CD14-positive monocyte (primary cell): ENCODE measurements around the gene PRTFDC1. TPM values are rescaled to one million over a fixed set of nuclear protein-coding genes. Genes with fewer than 3 reads are reported as not detected.

Experiments used
- DNase-seq, 3 donors: peaks; one replicate each; pipeline ENCODE4 v3.0.0-alpha.2; 2011 to 2022
- H2AFZ ChIP-seq: 2 replicates; pipeline ENCODE4 v1.6.0; 2012; ENCODE audit warnings: mild to moderate bottlenecking, low read depth, low read length, inconsistent platforms; ENCODE audit not compliant: insufficient read depth, poor library complexity, severe bottlenecking
- H3K27ac ChIP-seq, 2 donors: 1 replicate in 1 of 2; 2 replicates in 1 of 2; pipeline ENCODE4 v1.5.1; 2012 to 2013; ENCODE audit warnings: low read length in 2 of 2, control low read depth in 1 of 2, inconsistent platforms in 1 of 2, low read depth in 1 of 2, mild to moderate bottlenecking in 1 of 2
- H3K27me3 ChIP-seq, 2 donors: one replicate each; pipeline versions ENCODE4 v1.6.0 to v1.6.1; 2011 to 2013; ENCODE audit warnings: low read length in 2 of 2; ENCODE audit not compliant: control insufficient read depth in 2 of 2, insufficient read depth in 2 of 2
- H3K36me3 ChIP-seq, 2 donors: replicated peaks in 1 of 2; 1 replicate in 1 of 2; 2 replicates in 1 of 2; pipeline versions ENCODE4 v1.5.1 to v1.6.1; 2012 to 2013; ENCODE audit warnings: low read length in 2 of 2, control low read depth in 1 of 2, inconsistent platforms in 1 of 2, mild to moderate bottlenecking in 1 of 2; ENCODE audit not compliant: insufficient read depth in 2 of 2, control insufficient read depth in 1 of 2
- H3K4me1 ChIP-seq, 2 donors: 1 replicate in 1 of 2; 2 replicates in 1 of 2; pipeline versions ENCODE4 v1.5.1 to v1.6.1; 2012 to 2013; ENCODE audit warnings: low read length in 2 of 2, control low read depth in 1 of 2, inconsistent platforms in 1 of 2, mild to moderate bottlenecking in 1 of 2, moderate library complexity in 1 of 2; ENCODE audit not compliant: insufficient read depth in 2 of 2, control insufficient read depth in 1 of 2
- H3K4me2 ChIP-seq: replicated peaks from 2 replicates; pipeline ENCODE3; 2012; ENCODE audit warnings: low read length, moderate library complexity, mild to moderate bottlenecking; ENCODE audit not compliant: poor library complexity, severe bottlenecking; ENCODE audit errors: extremely low read depth
- H3K4me3 ChIP-seq, 3 experiments: fragments of 200-600 bp in 1 of 3; sonication (generic) in 1 of 3; replicated peaks in 1 of 3; 1 replicate in 2 of 3; 2 replicates in 1 of 3; pipeline ENCODE4 v1.5.1; 2011 to 2013; ENCODE audit warnings: low read length in 3 of 3, mild to moderate bottlenecking in 3 of 3, control low read depth in 2 of 3, low read depth in 2 of 3, inconsistent platforms in 1 of 3, moderate library complexity in 1 of 3
- H3K79me2 ChIP-seq: 2 replicates; pipeline ENCODE4 v1.6.0; 2012; ENCODE audit warnings: mild to moderate bottlenecking, control low read depth, inconsistent platforms, low read length, moderate library complexity; ENCODE audit not compliant: insufficient read depth
- H3K9ac ChIP-seq: 2 replicates; pipeline ENCODE4 v1.6.0; 2017; ENCODE audit warnings: low read length, mild to moderate bottlenecking; ENCODE audit not compliant: insufficient read depth, poor library complexity, severe bottlenecking
- H3K9me3 ChIP-seq, 2 donors: replicated peaks in 1 of 2; 1 replicate in 1 of 2; 2 replicates in 1 of 2; pipeline versions ENCODE4 v1.5.1 to v1.6.1; 2012 to 2013; ENCODE audit warnings: low read length in 2 of 2, control low read depth in 1 of 2; ENCODE audit not compliant: control insufficient read depth in 1 of 2, insufficient read depth in 1 of 2
- H4K20me1 ChIP-seq: 2 replicates; pipeline ENCODE4 v1.6.0; 2012; ENCODE audit warnings: mild to moderate bottlenecking, low read length, control low read depth, moderate library complexity; ENCODE audit not compliant: insufficient read depth
- H3K27ac Mint-ChIP-seq, 7 donors: one replicate each; pipeline ENCODE4 v1.8.0; 2020; ENCODE audit warnings: mild to moderate bottlenecking in 7 of 7, mixed read lengths in 7 of 7, moderate library complexity in 6 of 7, inconsistent platforms in 2 of 7
- H3K27me3 Mint-ChIP-seq, 3 donors: one replicate each; pipeline ENCODE4 v1.8.0; 2021 to 2022; ENCODE audit warnings: low read depth in 3 of 3, mild to moderate bottlenecking in 3 of 3, mixed read lengths in 3 of 3, moderate library complexity in 3 of 3, inconsistent platforms in 1 of 3
- H3K36me3 Mint-ChIP-seq, 2 donors: one replicate each; pipeline ENCODE4 v1.8.0; 2020; ENCODE audit warnings: mixed read lengths in 2 of 2, inconsistent platforms in 1 of 2, mild to moderate bottlenecking in 1 of 2
- H3K4me1 Mint-ChIP-seq: one replicate; pipeline ENCODE4 v1.8.0; 2020; ENCODE audit warnings: mild to moderate bottlenecking, mixed read lengths
- H3K4me3 Mint-ChIP-seq, 2 donors: one replicate each; pipeline ENCODE4 v1.8.0; 2020; ENCODE audit warnings: mild to moderate bottlenecking in 2 of 2, mixed read lengths in 2 of 2, moderate library complexity in 1 of 2
- H3K9me3 Mint-ChIP-seq, 7 donors: one replicate each; pipeline ENCODE4 v1.8.0; 2020 to 2022; ENCODE audit warnings: mixed read lengths in 7 of 7, mild to moderate bottlenecking in 6 of 7, moderate library complexity in 6 of 7, inconsistent platforms in 2 of 7
- WGBS: methylation state at CpG from one replicate; pipeline ENCODE4 v1.1.5; 2013; ENCODE audit warnings: missing lambda C conversion rate; ENCODE audit not compliant: insufficient coverage; 5-methylcytosine and 5-hydroxymethylcytosine counted together
- intact Hi-C, 2 donors: fragments of 100-400 bp; cut with micrococcal nuclease; formaldehyde crosslinking; loops; one replicate each; pipeline versions ENCODE4 v1.15.0 to v1.15.1; 2023
- polyA plus RNA-seq, 3 donors: library from polyadenylated mRNA; depleted of rRNA in 1 of 3; unstranded in 2 of 3; stranded (reverse) in 1 of 3; fragments of 300-500 nt in 2 of 3; fragments of >200 nt in 1 of 3; fragmentation: Illumina TruSeq in 2 of 3; gene quantifications; 1 replicate in 2 of 3; 2 replicates in 1 of 3; pipeline ENCODE4 v1.2.3, GENCODE V29; 2012 to 2021
- TF ChIP-seq, protein P1 (sequence below): fragments of 200-600 bp; IDR thresholded peaks from one replicate; pipeline ENCODE4 v1.8.0; 2022; ENCODE audit warnings: antibody characterized with exemption, mild to moderate bottlenecking

Gene PRTFDC1
- polyA plus RNA-seq, 3 donors: not detected

DNA sequence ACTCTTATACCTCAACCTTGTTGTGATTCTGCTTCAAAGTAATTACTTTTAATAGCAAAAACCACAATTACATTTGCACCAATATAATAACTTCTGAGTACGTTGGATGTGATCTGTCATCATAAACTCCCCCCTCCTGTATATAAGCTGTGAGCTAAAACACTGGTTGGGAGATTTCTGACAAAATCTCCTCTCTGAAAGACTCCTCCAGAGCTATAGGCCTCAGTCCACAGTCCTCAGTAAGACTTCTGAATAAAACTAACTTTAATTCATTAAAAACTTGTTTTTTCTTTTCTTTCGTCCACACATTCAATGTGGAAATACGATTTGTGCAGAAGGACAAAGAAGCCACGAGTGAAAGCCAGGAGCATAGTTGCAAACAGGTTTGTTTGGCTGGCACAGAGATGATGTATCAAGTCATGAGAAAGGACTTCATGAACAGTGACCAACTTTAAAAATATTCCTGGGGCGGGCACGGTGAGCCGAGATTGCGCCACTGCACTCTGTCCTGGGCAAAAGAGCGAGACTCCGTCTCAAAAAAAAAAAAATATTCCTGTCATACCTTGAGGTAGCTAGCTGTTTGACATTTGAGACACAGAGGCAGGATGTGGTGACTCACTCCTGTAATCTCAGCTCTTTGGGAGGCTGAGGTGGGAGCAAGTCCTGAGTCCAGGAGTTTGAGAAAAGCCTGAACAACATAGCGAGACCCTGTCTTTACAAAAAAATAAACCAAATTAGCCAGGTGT lies 137.7 kb downstream of the PRTFDC1 start:
- Histone ChIP-seq H3K9ac (no peak overlapping the region), H2AFZ (no peak overlapping the region), H3K4me3 (no peak overlapping the region), H3K36me3 (no peaks in the 10 kb centered on the region), H3K9me3 (no peaks in the 10 kb centered on the region), H3K27ac (no peak overlapping the region), H3K79me2 (no peaks in the 10 kb centered on the region), H3K27me3 (no peaks in the 10 kb centered on the region), H3K4me1 (no peaks in the 10 kb centered on the region), H3K4me2 (no peak overlapping the region), H4K20me1 (no peaks in the 10 kb centered on the region)
- intact Hi-C loops: no loop called here
- Mint-ChIP-seq H3K36me3 (no peaks in the 10 kb centered on the region), H3K4me3 (no peak overlapping the region), H3K27me3 (peaks cover 2 to 4% (median 3%) of the 10 kb centered on the region in 3 donors), H3K4me1 (no peaks in the 10 kb centered on the region), H3K27ac (no peak overlapping the region), H3K9me3 (peaks cover 0 to 2% (median 0%) of the 10 kb centered on the region in 7 donors)
- DNase-seq: no peak
- 93% methylated on average over 6 of the region's 11 CpGs for WGBS
- TF ChIP-seq, protein P1, sequence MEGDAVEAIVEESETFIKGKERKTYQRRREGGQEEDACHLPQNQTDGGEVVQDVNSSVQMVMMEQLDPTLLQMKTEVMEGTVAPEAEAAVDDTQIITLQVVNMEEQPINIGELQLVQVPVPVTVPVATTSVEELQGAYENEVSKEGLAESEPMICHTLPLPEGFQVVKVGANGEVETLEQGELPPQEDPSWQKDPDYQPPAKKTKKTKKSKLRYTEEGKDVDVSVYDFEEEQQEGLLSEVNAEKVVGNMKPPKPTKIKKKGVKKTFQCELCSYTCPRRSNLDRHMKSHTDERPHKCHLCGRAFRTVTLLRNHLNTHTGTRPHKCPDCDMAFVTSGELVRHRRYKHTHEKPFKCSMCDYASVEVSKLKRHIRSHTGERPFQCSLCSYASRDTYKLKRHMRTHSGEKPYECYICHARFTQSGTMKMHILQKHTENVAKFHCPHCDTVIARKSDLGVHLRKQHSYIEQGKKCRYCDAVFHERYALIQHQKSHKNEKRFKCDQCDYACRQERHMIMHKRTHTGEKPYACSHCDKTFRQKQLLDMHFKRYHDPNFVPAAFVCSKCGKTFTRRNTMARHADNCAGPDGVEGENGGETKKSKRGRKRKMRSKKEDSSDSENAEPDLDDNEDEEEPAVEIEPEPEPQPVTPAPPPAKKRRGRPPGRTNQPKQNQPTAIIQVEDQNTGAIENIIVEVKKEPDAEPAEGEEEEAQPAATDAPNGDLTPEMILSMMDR: no peak

GRCh38 chr10:24813856-24814255 lies 138.6 kb downstream of the PRTFDC1 start:
- no peak overlapping the region for H3K4me2 ChIP-seq
- no peaks in the 10 kb centered on the region for H3K27me3 ChIP-seq
- no peak overlapping the region for H2AFZ ChIP-seq
- Mint-ChIP-seq H3K4me3 (no peak overlapping the region), H3K9me3 (peaks cover 0 to 2% (median 0%) of the 10 kb centered on the region in 7 donors), H3K4me1 (no peaks in the 10 kb centered on the region), H3K27ac (no peak overlapping the region), H3K36me3 (no peaks in the 10 kb centered on the region), H3K27me3 (peaks cover under 1 to 4% (median 3%) of the 10 kb centered on the region in 3 donors)
- H3K27ac ChIP-seq: no peak overlapping the region
- 100% methylated on average over 1 of the region's 4 CpGs for WGBS
- no peaks in the 10 kb centered on the region for H4K20me1 ChIP-seq
- no peaks in the 10 kb centered on the region for H3K36me3 ChIP-seq
- no peaks in the 10 kb centered on the region for H3K4me1 ChIP-seq
- no peak overlapping the region for H3K4me3 ChIP-seq
- H3K9ac ChIP-seq: no peak overlapping the region
- intact Hi-C loops: no loop called here
- DNase-seq: no peak
- no peaks in the 10 kb centered on the region for H3K9me3 ChIP-seq
- TF ChIP-seq, protein P1: no peak
- no peaks in the 10 kb centered on the region for H3K79me2 ChIP-seq
